K562 (cell line): ENCODE results near the gene PLA2R1. TPM values are rescaled to one million over a fixed set of nuclear protein-coding genes. Genes with fewer than 3 reads are reported as not detected.

Experiments
- ATAC-seq: fragments of 200-7000 bp; cut with Tn5 transposase; 3 replicates; pipeline ENCODE4 v1.9.1; 2020; ENCODE audit warnings: moderate library complexity
- BruUV-seq: library from RNA; stranded (reverse); fragments of 400-500 nt; replicated peaks from 2 replicates; lab custom pipeline; 2021; lab: Mats Ljungman, UMichigan
- CTCF ChIA-PET: fragments of 300-600 bp; formaldehyde crosslinking; extraction: SDS; loops from one replicate; lab custom pipeline; 2021; ENCODE audit warnings: low intra/inter-chr PET ratio; lab: Yijun Ruan, JAX
- POLR2A ChIA-PET: fragments of 300-600, 350-650 bp; sonication (Branson Sonifier 250); formaldehyde crosslinking; extraction: SDS; loops from one replicate; lab custom pipeline; 2021; ENCODE audit warnings: antibody characterized with exemption, inconsistent platforms; lab: Yijun Ruan, JAX
- DNase-seq, 4 experiments: peaks; one replicate each; pipeline versions ENCODE4 v3.0.0 to v3.0.0-alpha.2; 2011 to 2018; ENCODE audit warnings: low spot score in 3 of 4, mixed read lengths in 3 of 4; ENCODE audit errors: extremely low read depth in 1 of 4
- FAIRE-seq: peaks from 2 replicates; lab custom pipeline; 2011; peaks lifted over from hg19 to GRCh38; lab: Jason Lieb, UNC
- H2AFZ ChIP-seq: 2 replicates; pipeline ENCODE4 v1.6.0; 2011; ENCODE audit warnings: low read depth, low read length, control low read depth, inconsistent platforms
- H3K27ac ChIP-seq: fragments of 200-600 bp; 3 replicates; pipeline ENCODE4 v1.8.0; 2011; ENCODE audit warnings: low read depth, mild to moderate bottlenecking, control low read depth, inconsistent platforms, low read length, moderate library complexity, mixed read lengths; ENCODE audit errors: extremely low read depth
- H3K27me3 ChIP-seq, 2 experiments: fragments of 300-600 bp in 1 of 2; 2 replicates in 1 of 2; 3 replicates in 1 of 2; pipeline versions ENCODE4 v1.6.0 to v1.8.0; 2011; ENCODE audit warnings: inconsistent platforms in 2 of 2, low read length in 2 of 2, mild to moderate bottlenecking in 1 of 2, mixed read lengths in 1 of 2, moderate library complexity in 1 of 2; ENCODE audit not compliant: control insufficient read depth in 2 of 2, insufficient read depth in 2 of 2
- H3K36me3 ChIP-seq: fragments of 300-600 bp; 3 replicates; pipeline ENCODE4 v1.8.0; 2011; ENCODE audit warnings: mild to moderate bottlenecking, low read length, inconsistent platforms; ENCODE audit not compliant: control insufficient read depth, insufficient read depth
- H3K4me1 ChIP-seq, 2 experiments: fragments of 200-600 bp in 1 of 2; replicated peaks in 1 of 2; 2 replicates in 1 of 2; 3 replicates in 1 of 2; pipeline versions ENCODE4 v1.5.1 to v1.8.0; 2011; ENCODE audit warnings: inconsistent platforms in 2 of 2, low read length in 2 of 2, mild to moderate bottlenecking in 1 of 2, mixed read lengths in 1 of 2, moderate library complexity in 1 of 2; ENCODE audit not compliant: control insufficient read depth in 2 of 2, insufficient read depth in 2 of 2
- H3K4me2 ChIP-seq: 2 replicates; pipeline ENCODE4 v1.6.1; 2011; ENCODE audit warnings: low read length, control low read depth, inconsistent platforms, mixed read lengths; ENCODE audit not compliant: insufficient read depth
- H3K4me3 ChIP-seq: fragments of 200-600 bp; sonication (generic), shearing (Covaris generic); 2 replicates; pipeline ENCODE4 v1.5.1; 2016; ENCODE audit warnings: control low read depth, inconsistent platforms
- H3K79me2 ChIP-seq: fragments of 200-600 bp; 3 replicates; pipeline ENCODE4 v1.8.0; 2011; ENCODE audit warnings: low read length, inconsistent platforms; ENCODE audit not compliant: control insufficient read depth, insufficient read depth
- H3K9ac ChIP-seq, 2 experiments: 2 replicates each; pipeline versions ENCODE4 v1.6.0 to v1.6.1; 2011; ENCODE audit warnings: low read depth in 2 of 2, low read length in 2 of 2, control low read depth in 1 of 2, inconsistent platforms in 1 of 2, mild to moderate bottlenecking in 1 of 2, mixed read lengths in 1 of 2; ENCODE audit not compliant: insufficient read depth in 1 of 2
- H3K9me1 ChIP-seq: one replicate; pipeline ENCODE4 v1.6.0; 2011; ENCODE audit warnings: inconsistent platforms, mild to moderate bottlenecking, low read length, moderate library complexity; ENCODE audit not compliant: control insufficient read depth, insufficient read depth
- H3K9me3 ChIP-seq: replicated peaks from 2 replicates; pipeline ENCODE4 v1.5.1; 2011; ENCODE audit warnings: low read depth, low read length, inconsistent platforms; ENCODE audit not compliant: control insufficient read depth, insufficient read depth
- H4K20me1 ChIP-seq: replicated peaks from 2 replicates; pipeline ENCODE4 v1.6.1; 2011; ENCODE audit warnings: low read length, inconsistent platforms, mixed read lengths; ENCODE audit not compliant: control insufficient read depth, insufficient read depth
- CBFA2T2 ChIP-seq: fragments of 450-650 bp; conservative IDR thresholded peaks from 2 replicates; pipeline ENCODE4 v1.6.1; 2017; ENCODE audit warnings: mild to moderate bottlenecking
- CEBPG ChIP-seq, 3 experiments: fragments of 200-800 bp in 1 of 3; sonication (Bioruptor generic) in 1 of 3; sonication (generic) in 1 of 3; formaldehyde crosslinking in 1 of 3; IDR thresholded peaks in 2 of 3; conservative IDR thresholded peaks in 1 of 3; 2 replicates each; pipeline versions ENCODE4 v1.6.1 to v1.8.0; 2016 to 2022; ENCODE audit warnings: missing compliant biosample characterization in 2 of 3, missing genetic modification characterization in 2 of 3, mild to moderate bottlenecking in 1 of 3, missing genetic modification reagents in 1 of 3
- CREBBP ChIP-seq: IDR thresholded peaks from one replicate; pipeline ENCODE4 v1.6.1; 2012; ENCODE audit warnings: low read depth, mild to moderate bottlenecking, control low read depth, inconsistent platforms, low read length
- FOXK2 ChIP-seq, 2 experiments: fragments of 450-650 bp; IDR thresholded peaks in 1 of 2; conservative IDR thresholded peaks in 1 of 2; 2 replicates each; pipeline ENCODE4 v1.6.1; 2016; ENCODE audit warnings: low read depth in 2 of 2, mild to moderate bottlenecking in 1 of 2
- GTF2A2 ChIP-seq: IDR thresholded peaks from 2 replicates; pipeline ENCODE4 v1.6.1; 2016; ENCODE audit warnings: mild to moderate bottlenecking, missing genetic modification characterization, missing compliant biosample characterization
- GTF2F1 ChIP-seq: IDR thresholded peaks from 2 replicates; pipeline ENCODE4 v1.6.1; 2011; ENCODE audit warnings: low read depth, low read length, improper control_type of control experiment
- HIVEP1 ChIP-seq: fragments of 250-450 bp; sonication (Bioruptor Pico); IDR thresholded peaks from 2 replicates; pipeline ENCODE4 v1.4.0; 2020; ENCODE audit warnings: mild to moderate bottlenecking
- ID3 ChIP-seq, 2 experiments: fragments of 250-450 bp in 1 of 2; fragments of 450-650 bp in 1 of 2; sonication (Bioruptor Pico) in 1 of 2; IDR thresholded peaks; 2 replicates each; pipeline versions ENCODE4 v1.6.1 to v1.8.0; 2016 to 2021; ENCODE audit warnings: mild to moderate bottlenecking in 2 of 2, moderate library complexity in 2 of 2, missing compliant biosample characterization in 1 of 2, missing genetic modification characterization in 1 of 2
- NR4A1 ChIP-seq, 2 experiments: fragments of 250-450 bp in 1 of 2; fragments of 450-650 bp in 1 of 2; sonication (Bioruptor Pico) in 1 of 2; IDR thresholded peaks; 2 replicates each; pipeline versions ENCODE4 v1.4.0 to v1.6.1; 2016 to 2020; ENCODE audit warnings: mild to moderate bottlenecking in 2 of 2, missing compliant biosample characterization in 1 of 2, missing genetic modification characterization in 1 of 2, moderate library complexity in 1 of 2
- TRIM28 ChIP-seq: fragments of 450-650 bp; IDR thresholded peaks from 2 replicates; pipeline ENCODE4 v1.6.1; 2017
- ZBTB49 ChIP-seq: sonication (generic); formaldehyde crosslinking; IDR thresholded peaks from 2 replicates; pipeline ENCODE4 v1.8.0; 2022; ENCODE audit warnings: missing genetic modification reagents, mild to moderate bottlenecking, borderline replicate concordance
- ZFP36 ChIP-seq: fragments of 150-350 bp; IDR thresholded peaks from 2 replicates; pipeline ENCODE4 v1.6.1; 2018; ENCODE audit warnings: low read length, low read depth; ENCODE audit not compliant: partially characterized antibody
- ZNF444 ChIP-seq: fragments of 250-450 bp; sonication (Bioruptor Pico); IDR thresholded peaks from 2 replicates; pipeline ENCODE4 v1.4.0; 2020; ENCODE audit warnings: mild to moderate bottlenecking, moderate library complexity
- ZNF584 ChIP-seq: fragments of 200-800 bp; sonication (Bioruptor generic); IDR thresholded peaks from 2 replicates; pipeline ENCODE4 v1.6.1; 2016; ENCODE audit warnings: low read depth, mild to moderate bottlenecking, missing genetic modification characterization, missing compliant biosample characterization
- ZNF707 ChIP-seq: fragments of 250-450 bp; sonication (Bioruptor Pico); conservative IDR thresholded peaks from 2 replicates; pipeline ENCODE4 v1.8.0; 2022; ENCODE audit warnings: inconsistent platforms, mild to moderate bottlenecking, moderate library complexity
- WGBS: fragments of 100-300 bp; shearing (Covaris generic); methylation state at CpG from one replicate; pipeline ENCODE4 v1.1.6; 2016; ENCODE audit warnings: low coverage, mixed read lengths; ENCODE audit not compliant: insufficient coverage; ENCODE audit errors: missing lambda C conversion rate; 5-methylcytosine and 5-hydroxymethylcytosine counted together
- in situ Hi-C: fragments of 300-500 bp; cut with MboI; formaldehyde crosslinking; loops from 4 replicates; pipeline ENCODE4 v1.15.0; 2018; ENCODE audit warnings: inconsistent platforms, mixed read lengths
- intact Hi-C: fragments of 100-400 bp; cut with micrococcal nuclease; formaldehyde crosslinking; loops from 2 replicates; pipeline ENCODE4 v1.14.2; 2022
- polyA plus RNA-seq, 8 experiments: library from polyadenylated mRNA; depleted of rRNA in 4 of 8; stranded (reverse) in 5 of 8; unstranded in 3 of 8; fragments of >200 nt; fragmentation: Nextera tagmentation in 2 of 8; fragmentation: Illumina TruSeq in 1 of 8; extraction: Ambion mirVana in 2 of 8; extraction: Trizol in 1 of 8; gene quantifications; 2 replicates each; pipeline versions ENCODE4 v1.2.1 to v1.2.3, GENCODE V29; 2011 to 2014; ENCODE audit warnings: inconsistent platforms in 1 of 8, missing spikeins in 1 of 8
- total RNA-seq, 7 experiments: library from RNA; depleted of rRNA in 6 of 7; stranded (reverse); fragments of >200 nt in 6 of 7; fragmentation: Illumina TruSeq in 2 of 7; extraction: Trizol in 2 of 7; gene quantifications; 2 replicates each; pipeline versions ENCODE4 v1.2.1 to v1.2.3, GENCODE V29; 2011 to 2021; ENCODE audit warnings: low replicate concordance in 1 of 7

The PLA2R1 gene
- total and polyA plus RNA-seq, 9 of the 15 experiments (the other 6 are each of a cell fraction or from before 2014, with no cell fraction given): not detected

DNA sequence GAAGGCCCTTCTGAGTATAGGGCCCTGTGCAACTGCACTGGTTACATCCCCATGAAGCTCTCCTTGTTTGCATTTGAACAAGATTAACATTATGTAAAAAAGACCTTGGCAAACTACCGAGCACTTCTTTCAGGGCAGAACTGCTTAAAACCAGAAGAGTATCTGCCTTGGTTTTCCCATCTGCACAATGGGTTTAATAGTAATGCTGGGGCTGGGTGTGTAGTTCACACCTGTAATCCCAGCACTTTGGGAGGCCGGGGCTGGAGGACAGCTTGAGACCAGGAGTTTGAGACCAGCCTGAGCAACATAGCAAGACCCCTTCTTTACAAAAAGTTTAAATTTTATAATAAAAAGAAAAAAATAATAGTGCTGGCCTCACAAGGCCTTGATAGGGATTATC lies 8.5 kb downstream of the PLA2R1 start:
- Histone ChIP-seq H3K9ac (no peak overlapping the region), H3K36me3 (no peaks in the 10 kb centered on the region), H3K79me2 (no peaks in the 10 kb centered on the region), H3K27ac (no peak overlapping the region), H3K27me3 (no peaks in the 10 kb centered on the region), H3K9me1 (no peaks in the 10 kb centered on the region), H3K4me1 (no peaks in the 10 kb centered on the region), H3K4me3 (no peak overlapping the region), H3K9me3 (no peaks in the 10 kb centered on the region), H3K4me2 (no peak overlapping the region), H2AFZ (no peak overlapping the region), H4K20me1 (no peaks in the 10 kb centered on the region)
- TF ChIP-seq GTF2F1 (no peak), ZFP36 (no peak), CEBPG (CRISPR knock-in tag; IDR thresholded peaks at IDR 0.05) (no peak), CEBPG (tag; conservative IDR thresholded peaks at IDR 0.05 in 1 of 2, IDR thresholded peaks at IDR 0.05 in 1 of 2) (no peak), ZNF584 (CRISPR knock-in tag) (no peak), CBFA2T2 (no peak), FOXK2 (conservative IDR thresholded peaks at IDR 0.05 in 1 of 2, IDR thresholded peaks at IDR 0.05 in 1 of 2; ENCODE audit: low read depth in 2 of 2) (no peak), ZNF444 (CRISPR knock-in tag) (no peak), NR4A1 (CRISPR knock-in tag; IDR thresholded peaks at IDR 0.05) (no peak), NR4A1 (tag; IDR thresholded peaks at IDR 0.05) (no peak), HIVEP1 (no peak), ZBTB49 (CRISPR knock-in tag) (no peak), GTF2A2 (tag) (no peak), CREBBP (no peak), ZNF707 (CRISPR knock-in tag) (no peak), TRIM28 (no peak), ID3 (CRISPR knock-in tag; IDR thresholded peaks at IDR 0.05) (no peak), ID3 (tag; IDR thresholded peaks at IDR 0.05) (no peak)
- WGBS: 0% methylated on average over 2 of the region's 2 CpGs
- no peak for ATAC-seq
- ChIA-PET CTCF (no interaction called here), POLR2A (no interaction called here)
- in situ Hi-C loops (no loop called here), intact Hi-C loops (no loop called here)
- FAIRE-seq: no peak
- DNase-seq: no peak
- BruUV-seq: no TSS peak
